Testis (tissue), 2 donors: ENCODE measurements around the gene DLGAP5.

Experiments
- POLR2A ChIP-seq: fragments of 450-650 bp; IDR thresholded peaks from one replicate; pipeline ENCODE4 v1.6.1; 2017; ENCODE audit warnings: antibody characterized with exemption, mild to moderate bottlenecking, moderate library complexity
- TF ChIP-seq, protein P1 (sequence below), 3 experiments: fragments of 450-650 bp in 2 of 3; fragments of 200-600 bp in 1 of 3; sonication (generic) in 1 of 3; IDR thresholded peaks; one replicate each; pipeline ENCODE4 v1.5.1; 2016 to 2019; ENCODE audit warnings: antibody characterized with exemption in 3 of 3, mild to moderate bottlenecking in 2 of 3, moderate library complexity in 1 of 3

DNA sequence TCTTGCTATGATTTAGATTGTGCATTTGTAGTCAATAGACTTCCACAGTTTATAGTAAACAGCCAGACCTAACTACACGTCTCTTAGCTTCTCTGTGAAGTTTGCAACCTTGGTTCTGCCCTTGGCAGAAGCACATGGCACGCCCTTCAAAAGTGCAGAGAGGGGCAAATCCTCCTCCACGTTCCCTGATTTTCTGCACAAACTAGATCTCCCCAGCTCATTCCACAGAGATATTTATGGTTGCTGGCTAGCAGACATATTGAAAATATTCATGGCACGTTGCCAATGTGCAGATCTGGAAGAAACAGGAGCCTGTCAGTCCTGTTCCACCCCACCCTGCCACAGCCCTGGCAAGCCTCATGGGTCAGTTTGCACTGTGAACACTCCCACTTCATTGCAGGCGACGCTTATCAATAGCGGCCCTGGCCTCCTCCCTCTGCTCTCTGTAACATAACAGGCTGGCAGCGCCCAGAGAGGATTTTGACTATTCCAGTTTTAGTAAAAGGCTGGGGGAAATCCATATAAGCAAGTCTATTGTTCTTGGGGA lies 68.9 kb downstream of the DLGAP5 start:
- no peak for TF ChIP-seq POLR2A
- TF ChIP-seq, protein P1, sequence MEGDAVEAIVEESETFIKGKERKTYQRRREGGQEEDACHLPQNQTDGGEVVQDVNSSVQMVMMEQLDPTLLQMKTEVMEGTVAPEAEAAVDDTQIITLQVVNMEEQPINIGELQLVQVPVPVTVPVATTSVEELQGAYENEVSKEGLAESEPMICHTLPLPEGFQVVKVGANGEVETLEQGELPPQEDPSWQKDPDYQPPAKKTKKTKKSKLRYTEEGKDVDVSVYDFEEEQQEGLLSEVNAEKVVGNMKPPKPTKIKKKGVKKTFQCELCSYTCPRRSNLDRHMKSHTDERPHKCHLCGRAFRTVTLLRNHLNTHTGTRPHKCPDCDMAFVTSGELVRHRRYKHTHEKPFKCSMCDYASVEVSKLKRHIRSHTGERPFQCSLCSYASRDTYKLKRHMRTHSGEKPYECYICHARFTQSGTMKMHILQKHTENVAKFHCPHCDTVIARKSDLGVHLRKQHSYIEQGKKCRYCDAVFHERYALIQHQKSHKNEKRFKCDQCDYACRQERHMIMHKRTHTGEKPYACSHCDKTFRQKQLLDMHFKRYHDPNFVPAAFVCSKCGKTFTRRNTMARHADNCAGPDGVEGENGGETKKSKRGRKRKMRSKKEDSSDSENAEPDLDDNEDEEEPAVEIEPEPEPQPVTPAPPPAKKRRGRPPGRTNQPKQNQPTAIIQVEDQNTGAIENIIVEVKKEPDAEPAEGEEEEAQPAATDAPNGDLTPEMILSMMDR (IDR thresholded peaks at IDR 0.05) = no peak
